GM10266 (cell line): ENCODE data around the gene RARA.

Experiments
- DNase-seq: peaks from one replicate; pipeline ENCODE4 v3.0.0; 2012; ENCODE audit errors: extremely low spot score
- TF ChIP-seq, protein P1 (sequence below): IDR thresholded peaks from 2 replicates; pipeline ENCODE4 v1.5.1; 2012; ENCODE audit warnings: mild to moderate bottlenecking, low read depth; ENCODE audit not compliant: control insufficient read depth, insufficient read depth; ENCODE audit errors: missing control alignments

Gene RARA

DNA sequence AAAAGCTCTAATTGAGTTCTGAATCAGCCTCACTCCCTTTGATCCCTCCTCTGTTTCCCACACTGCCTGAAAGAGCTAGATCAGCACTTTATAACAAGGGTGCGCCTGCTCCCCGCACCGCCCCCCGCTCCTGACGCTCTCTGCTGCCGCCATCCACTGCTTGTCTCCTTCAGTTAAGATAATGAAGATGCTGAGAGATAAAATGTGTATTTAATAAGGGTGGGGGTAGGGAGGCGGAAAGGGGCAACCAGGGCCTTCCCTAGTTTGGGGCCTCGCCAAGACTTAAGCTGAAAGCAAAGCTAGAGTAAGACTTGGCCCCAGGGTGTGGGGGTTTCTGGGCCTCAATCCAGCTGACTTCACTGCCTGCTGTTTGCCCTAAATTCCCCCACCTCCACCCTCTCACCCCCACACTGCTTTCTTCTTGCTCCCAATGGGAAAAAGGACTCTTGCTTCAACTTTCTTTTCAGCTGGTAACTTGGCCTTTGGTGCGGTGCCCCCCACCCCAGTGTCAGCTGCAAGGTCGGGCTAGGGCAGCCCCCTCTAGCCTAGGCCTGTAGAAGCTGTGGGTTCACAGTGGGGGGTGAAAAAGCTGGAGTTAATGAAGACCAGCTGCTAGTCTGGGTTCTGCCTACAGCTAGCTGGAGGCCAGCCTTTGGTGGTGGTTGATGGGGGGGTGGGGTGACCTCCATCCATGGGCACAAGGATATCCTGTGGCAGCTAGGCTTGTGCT lies 1.8 kb upstream of the RARA start:
- TF ChIP-seq, protein P1, sequence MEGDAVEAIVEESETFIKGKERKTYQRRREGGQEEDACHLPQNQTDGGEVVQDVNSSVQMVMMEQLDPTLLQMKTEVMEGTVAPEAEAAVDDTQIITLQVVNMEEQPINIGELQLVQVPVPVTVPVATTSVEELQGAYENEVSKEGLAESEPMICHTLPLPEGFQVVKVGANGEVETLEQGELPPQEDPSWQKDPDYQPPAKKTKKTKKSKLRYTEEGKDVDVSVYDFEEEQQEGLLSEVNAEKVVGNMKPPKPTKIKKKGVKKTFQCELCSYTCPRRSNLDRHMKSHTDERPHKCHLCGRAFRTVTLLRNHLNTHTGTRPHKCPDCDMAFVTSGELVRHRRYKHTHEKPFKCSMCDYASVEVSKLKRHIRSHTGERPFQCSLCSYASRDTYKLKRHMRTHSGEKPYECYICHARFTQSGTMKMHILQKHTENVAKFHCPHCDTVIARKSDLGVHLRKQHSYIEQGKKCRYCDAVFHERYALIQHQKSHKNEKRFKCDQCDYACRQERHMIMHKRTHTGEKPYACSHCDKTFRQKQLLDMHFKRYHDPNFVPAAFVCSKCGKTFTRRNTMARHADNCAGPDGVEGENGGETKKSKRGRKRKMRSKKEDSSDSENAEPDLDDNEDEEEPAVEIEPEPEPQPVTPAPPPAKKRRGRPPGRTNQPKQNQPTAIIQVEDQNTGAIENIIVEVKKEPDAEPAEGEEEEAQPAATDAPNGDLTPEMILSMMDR, result no peak
- DNase-seq, result peak; percentile 12

GRCh38 chr17:40307740-40308239 lies 1.2 kb upstream of the RARA start:
- DNase-seq, result no peak
- TF ChIP-seq, protein P1, result no peak

DNA sequence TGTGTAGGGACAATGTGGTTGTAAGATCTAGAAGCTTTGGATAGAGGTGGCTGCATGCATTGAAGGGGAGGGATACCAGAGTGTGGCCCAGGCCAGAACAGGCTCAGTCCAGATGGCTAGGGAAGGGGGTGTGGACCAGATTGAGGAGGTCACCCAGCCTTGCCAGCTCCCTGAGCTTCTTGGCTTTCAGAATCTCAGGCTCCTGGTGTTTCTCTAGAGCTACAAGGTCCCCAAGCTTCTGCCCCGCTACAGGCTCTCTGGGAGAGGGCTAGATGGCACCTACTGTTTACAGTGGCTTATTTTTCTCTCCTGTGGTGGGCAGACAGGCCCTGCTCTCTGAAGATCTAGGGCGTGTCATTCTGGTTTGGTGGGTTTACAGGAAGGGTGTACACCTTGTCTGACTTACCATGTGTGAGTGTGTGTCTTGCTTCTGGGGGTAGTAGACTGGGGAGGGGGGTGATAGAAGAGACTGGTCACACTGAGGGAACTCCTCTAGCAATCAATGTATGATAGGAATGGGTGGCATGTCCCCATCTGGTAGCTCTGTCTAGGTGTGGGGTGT lies 1.1 kb downstream of the RARA start:
- peak; percentile 9 for DNase-seq
- TF ChIP-seq, protein P1, result no peak

GRCh38 chr17:40310882-40311391 lies 2.0 kb downstream of the RARA start:
- DNase-seq, result peak; percentile 38
- TF ChIP-seq, protein P1, result no peak

GRCh38 chr17:40311575-40311974 lies 2.6 kb downstream of the RARA start:
- TF ChIP-seq, protein P1, result no peak
- peak; percentile 18 for DNase-seq

- TF ChIP-seq, protein P1, result no peak
- DNase-seq, result peak; percentile 31
These were observed 3.3 kb downstream of the RARA start for GRCh38 chr17:40312131-40312731.

GRCh38 chr17:40312893-40313667 lies 4.1 kb downstream of the RARA start:
- TF ChIP-seq, protein P1, result no peak
- peak; percentile 26 for DNase-seq
